Uterus (tissue), 2 donors: ENCODE measurements around the gene RBMS3.

Experiments used
- POLR2A ChIP-seq, 2 donors: fragments of 450-650 bp; IDR thresholded peaks; one replicate each; pipeline ENCODE4 v1.6.1; 2016; ENCODE audit warnings: antibody characterized with exemption in 2 of 2, mild to moderate bottlenecking in 1 of 2, moderate library complexity in 1 of 2
- TF ChIP-seq, protein P1 (sequence below), 4 experiments: fragments of 200-600 bp in 2 of 4; fragments of 450-650 bp in 2 of 4; sonication (generic) in 2 of 4; IDR thresholded peaks; one replicate each; pipeline ENCODE4 v1.5.1; 2016 to 2019; ENCODE audit warnings: antibody characterized with exemption in 4 of 4, mild to moderate bottlenecking in 2 of 4, moderate library complexity in 1 of 4

DNA sequence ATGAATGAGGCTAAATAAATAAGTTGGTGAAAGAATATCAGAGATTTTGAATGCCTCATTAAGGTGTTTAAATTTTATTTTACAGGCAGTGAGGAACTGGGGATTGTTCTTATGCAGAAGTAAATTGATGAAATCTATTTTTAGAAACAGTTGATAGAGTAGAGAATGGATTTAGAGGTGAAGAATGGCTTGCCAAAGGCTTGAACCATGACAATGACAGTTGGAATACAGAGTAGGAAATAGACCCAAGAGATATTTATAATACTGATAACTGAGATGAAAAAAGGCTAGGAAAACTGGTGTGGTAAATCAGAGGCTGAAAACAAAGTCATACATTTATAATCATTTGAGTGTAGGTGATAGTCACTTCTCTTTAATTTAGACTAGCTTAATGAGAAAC, 39.0 kb upstream of the RBMS3 start:
- TF ChIP-seq, protein P1, sequence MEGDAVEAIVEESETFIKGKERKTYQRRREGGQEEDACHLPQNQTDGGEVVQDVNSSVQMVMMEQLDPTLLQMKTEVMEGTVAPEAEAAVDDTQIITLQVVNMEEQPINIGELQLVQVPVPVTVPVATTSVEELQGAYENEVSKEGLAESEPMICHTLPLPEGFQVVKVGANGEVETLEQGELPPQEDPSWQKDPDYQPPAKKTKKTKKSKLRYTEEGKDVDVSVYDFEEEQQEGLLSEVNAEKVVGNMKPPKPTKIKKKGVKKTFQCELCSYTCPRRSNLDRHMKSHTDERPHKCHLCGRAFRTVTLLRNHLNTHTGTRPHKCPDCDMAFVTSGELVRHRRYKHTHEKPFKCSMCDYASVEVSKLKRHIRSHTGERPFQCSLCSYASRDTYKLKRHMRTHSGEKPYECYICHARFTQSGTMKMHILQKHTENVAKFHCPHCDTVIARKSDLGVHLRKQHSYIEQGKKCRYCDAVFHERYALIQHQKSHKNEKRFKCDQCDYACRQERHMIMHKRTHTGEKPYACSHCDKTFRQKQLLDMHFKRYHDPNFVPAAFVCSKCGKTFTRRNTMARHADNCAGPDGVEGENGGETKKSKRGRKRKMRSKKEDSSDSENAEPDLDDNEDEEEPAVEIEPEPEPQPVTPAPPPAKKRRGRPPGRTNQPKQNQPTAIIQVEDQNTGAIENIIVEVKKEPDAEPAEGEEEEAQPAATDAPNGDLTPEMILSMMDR (IDR thresholded peaks at IDR 0.05) = no peak
- TF ChIP-seq POLR2A (IDR thresholded peaks at IDR 0.05) = no peak
